SK-N-SH treated with all-trans-retinoic acid at 6 μM for 48 hours (cell line): Measurements from ENCODE around the gene ACSL1.
"Not testable (repeated sequence)": the region's sequence is repeated elsewhere in the genome, so short reads cannot be mapped to it uniquely, and the experiment has no call there.

Source experiments
- ARNTL ChIP-seq: fragments of 450-650 bp; formaldehyde crosslinking; IDR thresholded peaks from 2 replicates; pipeline ENCODE4 v1.5.0; 2020; ENCODE audit warnings: low read depth, mild to moderate bottlenecking, moderate library complexity, borderline replicate concordance
- BACH2 ChIP-seq: fragments of 250-450 bp; sonication (Bioruptor Pico); IDR thresholded peaks from 2 replicates; pipeline ENCODE4 v1.9.0; 2021; ENCODE audit warnings: mild to moderate bottlenecking, borderline replicate concordance
- ESRRG ChIP-seq: fragments of 250-450 bp; sonication (Bioruptor Pico); IDR thresholded peaks from 2 replicates; pipeline ENCODE4 v1.6.1; 2021; ENCODE audit warnings: mild to moderate bottlenecking
- ISL1 ChIP-seq: fragments of 250-450 bp; sonication (Bioruptor Pico); IDR thresholded peaks from 2 replicates; pipeline ENCODE4 v2.1.2; 2022; ENCODE audit warnings: mild to moderate bottlenecking, moderate library complexity
- OSR1 ChIP-seq: fragments of 250-450 bp; sonication (Bioruptor Pico); IDR thresholded peaks from 2 replicates; pipeline ENCODE4 v1.8.0; 2022; ENCODE audit warnings: moderate library complexity, mild to moderate bottlenecking, inconsistent platforms
- TOX ChIP-seq: fragments of 250-450 bp; sonication (Bioruptor Pico); IDR thresholded peaks from 2 replicates; pipeline ENCODE4 v1.8.0; 2021; ENCODE audit warnings: mild to moderate bottlenecking, moderate library complexity, borderline replicate concordance
- ZFP30 ChIP-seq: fragments of 450-650 bp; formaldehyde crosslinking; IDR thresholded peaks from 2 replicates; pipeline ENCODE4 v1.5.0; 2022; ENCODE audit warnings: mild to moderate bottlenecking, moderate library complexity
- ZNF565 ChIP-seq: fragments of 450-650 bp; formaldehyde crosslinking; conservative IDR thresholded peaks from 2 replicates; pipeline ENCODE4 v1.5.0; 2020; ENCODE audit warnings: low read depth, mild to moderate bottlenecking, moderate library complexity
- ZNF8 ChIP-seq: fragments of 450-650 bp; formaldehyde crosslinking; IDR thresholded peaks from 2 replicates; pipeline ENCODE4 v1.5.0; 2020; ENCODE audit warnings: mild to moderate bottlenecking, moderate library complexity
- TF ChIP-seq, protein P1 (sequence below): fragments of 250-450 bp; sonication (Bioruptor Pico); IDR thresholded peaks from 2 replicates; pipeline ENCODE4 v1.8.0; 2020; ENCODE audit warnings: mild to moderate bottlenecking, moderate library complexity, borderline replicate concordance
- TF ChIP-seq, protein P2 (sequence below): fragments of 250-450 bp; sonication (Bioruptor Pico); IDR thresholded peaks from 2 replicates; pipeline ENCODE4 v1.5.1; 2020; ENCODE audit warnings: low read depth, mild to moderate bottlenecking, moderate library complexity

DNA sequence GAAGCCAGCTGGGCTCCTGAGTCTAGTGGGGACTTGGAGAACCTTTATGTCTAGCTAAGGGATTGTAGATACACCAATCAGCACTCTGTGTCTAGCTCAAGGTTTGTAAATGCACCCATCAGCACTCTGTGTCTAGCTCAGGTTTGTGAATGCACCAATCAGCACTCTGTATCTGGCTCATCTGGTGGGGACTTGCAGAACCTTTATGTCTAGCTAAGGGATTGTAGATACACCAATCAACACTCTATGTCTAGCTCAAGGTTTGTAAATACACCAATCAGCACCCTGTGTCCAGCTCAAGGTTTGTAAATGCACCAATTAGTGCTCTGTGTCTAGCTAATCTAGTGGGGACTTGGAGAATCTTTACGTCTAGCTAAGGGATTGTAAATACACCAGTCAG lies 84.1 kb downstream of the ACSL1 start:
- TF ChIP-seq ZNF565 (CRISPR knock-in tag); ARNTL (CRISPR knock-in tag); ZFP30 (CRISPR knock-in tag); ESRRG (CRISPR knock-in tag); OSR1; BACH2 (CRISPR knock-in tag); ZNF8 (CRISPR knock-in tag); TOX; ISL1 (CRISPR knock-in tag): not testable (repeated sequence)
- TF ChIP-seq, protein P1, sequence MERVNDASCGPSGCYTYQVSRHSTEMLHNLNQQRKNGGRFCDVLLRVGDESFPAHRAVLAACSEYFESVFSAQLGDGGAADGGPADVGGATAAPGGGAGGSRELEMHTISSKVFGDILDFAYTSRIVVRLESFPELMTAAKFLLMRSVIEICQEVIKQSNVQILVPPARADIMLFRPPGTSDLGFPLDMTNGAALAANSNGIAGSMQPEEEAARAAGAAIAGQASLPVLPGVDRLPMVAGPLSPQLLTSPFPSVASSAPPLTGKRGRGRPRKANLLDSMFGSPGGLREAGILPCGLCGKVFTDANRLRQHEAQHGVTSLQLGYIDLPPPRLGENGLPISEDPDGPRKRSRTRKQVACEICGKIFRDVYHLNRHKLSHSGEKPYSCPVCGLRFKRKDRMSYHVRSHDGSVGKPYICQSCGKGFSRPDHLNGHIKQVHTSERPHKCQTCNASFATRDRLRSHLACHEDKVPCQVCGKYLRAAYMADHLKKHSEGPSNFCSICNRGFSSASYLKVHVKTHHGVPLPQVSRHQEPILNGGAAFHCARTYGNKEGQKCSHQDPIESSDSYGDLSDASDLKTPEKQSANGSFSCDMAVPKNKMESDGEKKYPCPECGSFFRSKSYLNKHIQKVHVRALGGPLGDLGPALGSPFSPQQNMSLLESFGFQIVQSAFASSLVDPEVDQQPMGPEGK (CRISPR knock-in tag): not testable (repeated sequence)
- TF ChIP-seq, protein P2, sequence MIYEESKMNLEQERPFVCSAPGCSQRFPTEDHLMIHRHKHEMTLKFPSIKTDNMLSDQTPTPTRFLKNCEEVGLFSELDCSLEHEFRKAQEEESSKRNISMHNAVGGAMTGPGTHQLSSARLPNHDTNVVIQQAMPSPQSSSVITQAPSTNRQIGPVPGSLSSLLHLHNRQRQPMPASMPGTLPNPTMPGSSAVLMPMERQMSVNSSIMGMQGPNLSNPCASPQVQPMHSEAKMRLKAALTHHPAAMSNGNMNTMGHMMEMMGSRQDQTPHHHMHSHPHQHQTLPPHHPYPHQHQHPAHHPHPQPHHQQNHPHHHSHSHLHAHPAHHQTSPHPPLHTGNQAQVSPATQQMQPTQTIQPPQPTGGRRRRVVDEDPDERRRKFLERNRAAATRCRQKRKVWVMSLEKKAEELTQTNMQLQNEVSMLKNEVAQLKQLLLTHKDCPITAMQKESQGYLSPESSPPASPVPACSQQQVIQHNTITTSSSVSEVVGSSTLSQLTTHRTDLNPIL (CRISPR knock-in tag): not testable (repeated sequence)
